Measurements from ENCODE around the gene TSC22D4. TPM values are rescaled to one million over a fixed set of nuclear protein-coding genes. Genes with fewer than 3 reads are reported as not detected.
"Not testable (repeated sequence)": the region's sequence is repeated elsewhere in the genome, so short reads cannot be mapped to it uniquely, and the experiment has no call there.

The TSC22D4 gene
- total RNA-seq, 1 experiment from 2014 or later = 71.0 TPM

GRCh38 chr7:100452513-100452912 lies 26.5 kb downstream of the TSC22D4 start:
- TF ChIP-seq EZH2 (IDR thresholded peaks at IDR 0.05; ENCODE audit: borderline replicate concordance, low read depth, low read length, poor library complexity, severe bottlenecking) (no peak), CTCF (conservative IDR thresholded peaks at IDR 0.05; ENCODE audit: low read depth, low read length) (no peak)
- H3K9me3 ChIP-seq (ENCODE audit: low read depth, low read length, poor library complexity, severe bottlenecking) = no peaks in the 10 kb centered on the region

GRCh38 chr7:100449190-100449795 lies 29.7 kb downstream of the TSC22D4 start:
- Histone ChIP-seq H3K27me3 (replicated peaks; ENCODE audit: insufficient read depth, low read depth, low read length, poor library complexity) (no peaks in the 10 kb centered on the region), H3K36me3 (ENCODE audit: insufficient read depth, low read length, poor library complexity, severe bottlenecking) (no peaks in the 10 kb centered on the region), H3K27ac (ENCODE audit: low read depth, low read length, poor library complexity, severe bottlenecking) (no peak overlapping the region), H3K4me3 (ENCODE audit: low read depth, low read length, poor library complexity, severe bottlenecking) (no peak overlapping the region), H3K9me3 (ENCODE audit: low read depth, low read length, poor library complexity, severe bottlenecking) (no peaks in the 10 kb centered on the region), H3K4me1 (ENCODE audit: insufficient read depth, low read length, poor library complexity, severe bottlenecking) (no peaks in the 10 kb centered on the region)
- CTCF ChIA-PET = interaction anchor here (0.6 to 0.7 kb wide), 2 partner anchors 68 to 110 kb away, joined by 4 read pairs; no protein-coding TSS in a partner anchor
- intact Hi-C loops (cut with micrococcal nuclease; ENCODE audit: unreplicated experiment) = no loop called here
- BruUV-seq (replicated peaks) = no TSS peak
- DNase-seq (ENCODE audit: low spot score) = no peak
- POLR2A ChIA-PET (ENCODE audit: low non-redundant PET) = no interaction called here
- TF ChIP-seq CTCF (conservative IDR thresholded peaks at IDR 0.05; ENCODE audit: low read depth, low read length) (no peak), EZH2 (IDR thresholded peaks at IDR 0.05; ENCODE audit: borderline replicate concordance, low read depth, low read length, poor library complexity, severe bottlenecking) (no peak)

More at GRCh38 chr7:100452513-100452912, 26.5 kb downstream of the TSC22D4 start:
- no peak for DNase-seq (ENCODE audit: low spot score)
- no peaks in the 10 kb centered on the region for H3K27me3 ChIP-seq (replicated peaks; ENCODE audit: insufficient read depth, low read depth, low read length, poor library complexity)
- no peak overlapping the region for H3K4me3 ChIP-seq (ENCODE audit: low read depth, low read length, poor library complexity, severe bottlenecking)
- POLR2A ChIA-PET (ENCODE audit: low non-redundant PET) = no interaction called here
- intact Hi-C loops (cut with micrococcal nuclease; ENCODE audit: unreplicated experiment) = no loop called here
- CTCF ChIA-PET = interaction anchor here (0.6 kb wide), 1 partner anchor 318 kb away, joined by 13 read pairs; no protein-coding TSS in a partner anchor
- no peak overlapping the region for H3K27ac ChIP-seq (ENCODE audit: low read depth, low read length, poor library complexity, severe bottlenecking)
- no TSS peak for BruUV-seq (replicated peaks)
- H3K4me1 ChIP-seq (ENCODE audit: insufficient read depth, low read length, poor library complexity, severe bottlenecking) = no peaks in the 10 kb centered on the region
- H3K36me3 ChIP-seq (ENCODE audit: insufficient read depth, low read length, poor library complexity, severe bottlenecking) = no peaks in the 10 kb centered on the region

- H3K9me3 ChIP-seq (ENCODE audit: low read depth, low read length, poor library complexity, severe bottlenecking); H3K4me3 ChIP-seq (ENCODE audit: low read depth, low read length, poor library complexity, severe bottlenecking); DNase-seq (ENCODE audit: low spot score); H3K36me3 ChIP-seq (ENCODE audit: insufficient read depth, low read length, poor library complexity, severe bottlenecking); POLR2A ChIA-PET (ENCODE audit: low non-redundant PET); intact Hi-C loops (cut with micrococcal nuclease; ENCODE audit: unreplicated experiment); BruUV-seq (replicated peaks); H3K27me3 ChIP-seq (replicated peaks; ENCODE audit: insufficient read depth, low read depth, low read length, poor library complexity); H3K4me1 ChIP-seq (ENCODE audit: insufficient read depth, low read length, poor library complexity, severe bottlenecking); H3K27ac ChIP-seq (ENCODE audit: low read depth, low read length, poor library complexity, severe bottlenecking): not testable (repeated sequence)
- CTCF ChIA-PET = interaction anchor here (0.6 kb wide), 1 partner anchor 275 kb away, joined by 4 read pairs; no protein-coding TSS in a partner anchor
Observed at GRCh38 chr7:100447363-100447762, 31.7 kb downstream of the TSC22D4 start.

- no peaks in the 10 kb centered on the region for H3K27me3 ChIP-seq (replicated peaks; ENCODE audit: insufficient read depth, low read depth, low read length, poor library complexity)
- ChIA-PET POLR2A (ENCODE audit: low non-redundant PET) (no interaction called here), CTCF (interaction anchor here (0.7 kb wide), 1 partner anchor 960 kb away, joined by 3 read pairs; no protein-coding TSS in a partner anchor)
- BruUV-seq (replicated peaks) = no TSS peak
- DNase-seq (ENCODE audit: low spot score) = no peak
- no peaks in the 10 kb centered on the region for H3K9me3 ChIP-seq (ENCODE audit: low read depth, low read length, poor library complexity, severe bottlenecking)
- H3K4me1 ChIP-seq (ENCODE audit: insufficient read depth, low read length, poor library complexity, severe bottlenecking) = no peaks in the 10 kb centered on the region
- no peak overlapping the region for H3K27ac ChIP-seq (ENCODE audit: low read depth, low read length, poor library complexity, severe bottlenecking)
- intact Hi-C loops (cut with micrococcal nuclease; ENCODE audit: unreplicated experiment) = no loop called here
- H3K36me3 ChIP-seq (ENCODE audit: insufficient read depth, low read length, poor library complexity, severe bottlenecking) = no peaks in the 10 kb centered on the region
- H3K4me3 ChIP-seq (ENCODE audit: low read depth, low read length, poor library complexity, severe bottlenecking) = no peak overlapping the region
- TF ChIP-seq EZH2 (IDR thresholded peaks at IDR 0.05; ENCODE audit: borderline replicate concordance, low read depth, low read length, poor library complexity, severe bottlenecking) (no peak), CTCF (conservative IDR thresholded peaks at IDR 0.05; ENCODE audit: low read depth, low read length) (no peak)
Observed at GRCh38 chr7:100446040-100446439, 33.0 kb downstream of the TSC22D4 start.

Measured in A673 (cell line).